GM21423 (cell line): ENCODE results near the gene ZFYVE28.

Experiments used
- ATAC-seq: cut with Tn5 transposase; IDR thresholded peaks from one replicate; pipeline ENCODE4 v1.9.1; 2021; ENCODE audit warnings: mild to moderate bottlenecking, moderate library complexity; ENCODE audit not compliant: unreplicated experiment

The ZFYVE28 gene

DNA sequence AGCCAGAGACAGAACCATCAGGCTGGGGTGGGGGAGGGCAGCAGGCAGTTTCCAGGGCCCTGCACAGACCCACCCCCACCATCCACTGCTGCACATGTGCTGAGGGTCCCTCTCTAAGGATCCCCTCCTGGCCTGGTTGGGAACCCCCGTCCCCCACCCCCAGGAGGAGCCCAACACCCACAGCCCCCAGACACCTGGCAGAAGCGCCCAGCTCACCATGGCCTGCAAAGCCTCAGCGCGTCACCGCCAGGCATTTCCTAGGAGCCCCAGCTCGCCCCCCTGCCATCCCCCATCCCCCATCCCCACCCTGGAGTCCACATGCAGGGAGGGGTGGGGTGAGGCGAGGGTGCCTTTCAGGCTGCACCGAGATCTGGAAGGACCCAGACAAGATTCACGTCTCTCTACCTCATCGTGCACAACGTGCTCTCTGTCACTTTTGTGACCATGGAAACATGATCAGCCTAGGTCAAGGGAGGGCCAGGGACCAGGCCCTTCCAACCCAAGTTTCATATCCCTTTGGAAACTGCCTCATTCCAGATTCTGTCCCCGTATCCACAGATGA is 165.8 kb downstream of the ZFYVE28 start:
- ATAC-seq: no peak

DNA sequence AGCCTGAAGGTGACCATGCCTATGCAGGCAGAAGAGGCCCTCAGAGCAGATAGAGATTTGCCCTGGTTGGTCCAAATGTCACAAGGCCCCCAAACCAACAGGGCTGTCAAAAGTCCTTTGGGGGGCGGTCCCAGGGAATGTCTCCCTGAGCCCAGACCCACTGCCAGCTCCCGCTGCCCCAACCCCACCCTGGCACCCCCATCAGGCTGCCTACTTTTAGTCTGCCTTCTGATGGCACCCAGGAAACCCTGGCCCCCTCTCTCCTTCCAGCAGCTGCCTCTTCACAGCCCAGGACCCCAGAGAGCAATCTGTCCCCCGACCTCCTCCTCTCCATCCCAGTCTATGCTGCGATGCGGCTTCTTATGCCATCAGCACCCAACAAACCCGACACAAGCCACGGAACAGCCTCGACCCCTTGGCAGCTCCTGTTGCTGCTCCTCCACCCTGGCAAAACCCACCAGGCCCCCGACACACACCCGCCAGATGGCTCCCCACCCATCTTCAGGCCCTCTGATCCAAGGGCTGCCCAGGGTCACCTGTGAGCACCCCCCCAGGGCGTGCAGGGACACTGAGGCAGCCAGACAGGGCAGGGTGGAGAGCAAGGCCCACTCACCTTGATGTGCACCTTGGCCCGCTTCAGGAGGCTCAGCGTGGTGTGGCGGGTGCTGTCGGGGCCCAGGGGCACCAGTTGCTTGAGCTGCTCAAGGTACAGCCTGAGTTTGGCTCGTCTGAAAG is 166.5 kb downstream of the ZFYVE28 start:
- no peak for ATAC-seq

- ATAC-seq: no peak
Measured at GRCh38 chr4:2251073-2251794, 167.2 kb downstream of the ZFYVE28 start.

- ATAC-seq: no peak
Measured at GRCh38 chr4:2250357-2251072, 167.9 kb downstream of the ZFYVE28 start.

GRCh38 chr4:2249526-2250356 is 168.7 kb downstream of the ZFYVE28 start:
- ATAC-seq: no peak

DNA sequence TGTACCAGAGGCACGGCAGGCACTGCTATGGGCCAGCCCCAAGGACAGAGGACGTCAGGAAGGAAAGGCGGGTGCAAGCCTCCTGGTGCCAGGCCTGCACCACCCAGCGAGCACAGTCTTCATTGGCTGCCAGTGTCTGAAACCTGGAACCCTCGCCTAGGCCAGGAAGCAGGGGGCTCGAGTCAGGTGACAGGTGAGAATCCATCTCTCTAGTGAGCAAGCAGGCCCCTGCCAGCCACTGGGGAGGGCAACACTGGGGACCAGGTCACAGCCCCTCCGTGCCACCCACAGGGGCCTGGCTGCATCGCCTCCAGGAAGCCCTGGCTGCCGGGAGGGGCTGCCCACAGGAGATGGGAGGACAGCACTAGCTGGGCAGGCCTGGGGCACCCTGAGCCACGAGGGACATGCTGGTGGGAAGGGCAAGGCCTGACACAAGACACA is 169.6 kb downstream of the ZFYVE28 start:
- no peak for ATAC-seq

DNA sequence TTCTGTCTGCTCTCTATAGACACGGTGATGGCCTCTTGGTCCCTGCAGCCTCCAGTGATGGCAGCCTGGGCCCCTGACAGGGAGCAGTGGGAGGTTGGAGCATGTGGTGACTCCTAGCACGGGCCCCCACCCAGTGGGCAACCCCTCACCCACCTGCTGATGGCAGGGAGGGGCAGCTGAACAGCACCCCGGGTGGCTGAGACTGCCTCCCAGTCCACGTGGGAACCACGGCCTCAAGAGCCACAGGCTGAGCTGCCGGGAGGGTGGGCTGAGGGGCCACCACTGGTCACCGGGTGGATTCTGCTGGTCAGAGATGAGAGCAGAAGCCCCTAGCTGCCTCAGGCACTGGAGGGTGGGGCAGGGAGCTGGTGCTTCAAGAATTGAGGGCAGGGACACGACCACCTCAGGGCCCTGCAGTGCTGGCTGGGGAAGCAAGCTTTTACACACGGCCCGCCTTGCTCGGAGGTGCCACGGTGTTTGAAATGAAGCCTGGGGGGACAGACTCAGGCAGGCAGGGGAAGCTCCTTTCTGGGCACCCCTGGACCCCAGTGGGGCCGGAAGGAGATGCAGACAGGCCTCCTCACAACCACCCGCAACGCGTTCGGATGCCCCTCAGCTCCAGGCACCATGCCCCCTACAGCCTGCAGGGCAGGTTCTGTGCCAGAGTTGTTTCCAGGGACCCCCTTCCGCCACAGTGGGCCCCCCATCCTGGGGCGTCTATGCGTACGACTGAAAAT is 170.2 kb downstream of the ZFYVE28 start:
- no peak for ATAC-seq

GRCh38 chr4:2247128-2248043 is 171.1 kb downstream of the ZFYVE28 start:
- ATAC-seq: no peak

DNA sequence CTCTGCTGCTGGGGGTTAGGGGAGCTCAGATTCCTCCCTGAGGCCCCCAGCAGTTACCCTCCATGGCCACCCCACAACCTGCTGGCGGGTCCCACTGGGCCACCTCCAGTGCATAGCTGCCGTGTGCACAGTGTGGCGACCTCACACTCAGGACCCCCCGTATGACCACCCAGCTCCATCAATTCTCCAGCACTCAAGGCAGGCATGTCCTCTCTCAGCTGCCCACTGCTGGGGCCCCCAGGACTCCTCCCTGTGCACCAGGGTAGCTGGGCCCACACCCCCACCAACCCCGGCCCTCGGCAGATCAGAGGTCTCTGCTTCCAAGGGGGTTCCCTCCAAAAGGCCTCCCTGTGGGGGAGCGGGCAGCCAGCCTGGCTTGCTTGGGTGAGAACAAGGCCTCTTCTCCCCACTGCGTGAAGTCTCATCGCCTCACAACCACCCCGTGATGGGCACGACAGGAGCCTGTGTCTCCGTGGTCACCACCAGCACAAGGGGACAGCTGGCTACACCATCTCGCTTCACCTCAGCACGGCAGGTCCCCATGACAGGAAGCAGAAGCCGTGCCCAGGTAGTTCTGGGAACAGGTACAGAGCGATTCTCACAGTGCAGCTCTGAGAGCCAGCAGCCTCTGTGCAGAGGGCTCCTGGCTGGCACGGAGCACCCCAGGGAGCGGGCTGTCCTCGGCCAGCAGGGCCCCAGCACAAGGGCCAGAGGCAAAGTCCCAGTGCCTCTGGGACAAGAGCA is 171.9 kb downstream of the ZFYVE28 start:
- no peak for ATAC-seq

DNA sequence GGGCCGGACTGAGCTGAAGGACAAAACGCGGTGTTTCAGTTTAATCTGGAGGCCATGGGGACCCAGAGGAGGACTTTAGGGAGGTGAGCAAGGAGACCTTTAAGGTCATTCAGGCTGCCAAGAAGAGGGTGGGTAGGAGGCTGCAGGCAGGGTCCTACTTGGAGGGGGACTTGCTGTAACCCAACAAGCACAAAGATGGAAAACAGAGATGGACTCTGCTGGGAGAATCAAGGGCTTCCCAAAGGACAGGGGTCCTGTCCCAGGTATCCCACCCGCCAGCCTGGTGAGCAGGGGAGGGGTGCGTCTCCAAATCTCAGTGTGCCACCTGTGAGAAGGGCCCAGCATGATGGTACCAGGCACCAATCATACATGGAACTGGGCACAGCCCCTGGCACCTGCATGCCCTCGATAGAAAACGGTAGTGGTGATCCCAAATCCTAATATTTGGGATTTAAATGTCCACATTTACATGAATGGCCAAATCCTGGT is 172.6 kb downstream of the ZFYVE28 start:
- no peak for ATAC-seq

DNA sequence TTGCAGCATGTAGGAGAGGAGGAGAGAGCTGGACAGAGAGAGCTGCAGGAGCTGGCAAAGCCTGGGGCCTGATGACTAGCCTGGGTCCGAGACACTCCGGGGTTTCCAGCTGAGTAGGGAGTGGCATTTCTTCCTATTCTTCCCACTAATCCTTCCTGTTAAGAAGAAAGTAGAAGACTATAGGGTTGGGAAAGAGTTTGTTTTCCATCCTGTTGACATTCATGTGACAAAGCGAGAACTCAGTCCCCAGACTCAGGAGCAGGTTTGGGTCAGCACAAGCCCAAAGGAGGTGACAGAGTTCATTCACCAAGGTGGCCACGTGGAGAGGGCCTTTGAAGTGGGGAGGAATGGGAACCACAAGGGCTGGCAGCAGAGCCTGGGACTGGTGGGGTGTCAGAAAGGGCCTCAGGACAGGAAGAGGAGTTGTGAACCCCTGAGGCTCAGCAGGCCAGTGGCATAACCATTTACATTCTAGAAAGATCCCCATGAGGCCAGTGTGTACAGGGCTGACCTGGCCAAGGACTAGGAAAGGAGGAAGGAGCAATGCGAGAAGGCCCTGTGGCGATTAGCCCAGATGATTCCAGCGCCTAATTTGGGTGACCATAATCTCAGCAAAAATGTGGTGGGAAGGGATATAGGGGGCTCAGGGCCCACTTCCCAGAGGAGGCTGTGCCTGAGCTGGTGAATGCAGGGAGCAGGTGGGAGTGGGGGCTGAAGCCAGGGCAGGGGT is 173.2 kb downstream of the ZFYVE28 start:
- ATAC-seq: no peak

- no peak for ATAC-seq
Measured at GRCh38 chr4:2243681-2244380, 174.6 kb downstream of the ZFYVE28 start.

DNA sequence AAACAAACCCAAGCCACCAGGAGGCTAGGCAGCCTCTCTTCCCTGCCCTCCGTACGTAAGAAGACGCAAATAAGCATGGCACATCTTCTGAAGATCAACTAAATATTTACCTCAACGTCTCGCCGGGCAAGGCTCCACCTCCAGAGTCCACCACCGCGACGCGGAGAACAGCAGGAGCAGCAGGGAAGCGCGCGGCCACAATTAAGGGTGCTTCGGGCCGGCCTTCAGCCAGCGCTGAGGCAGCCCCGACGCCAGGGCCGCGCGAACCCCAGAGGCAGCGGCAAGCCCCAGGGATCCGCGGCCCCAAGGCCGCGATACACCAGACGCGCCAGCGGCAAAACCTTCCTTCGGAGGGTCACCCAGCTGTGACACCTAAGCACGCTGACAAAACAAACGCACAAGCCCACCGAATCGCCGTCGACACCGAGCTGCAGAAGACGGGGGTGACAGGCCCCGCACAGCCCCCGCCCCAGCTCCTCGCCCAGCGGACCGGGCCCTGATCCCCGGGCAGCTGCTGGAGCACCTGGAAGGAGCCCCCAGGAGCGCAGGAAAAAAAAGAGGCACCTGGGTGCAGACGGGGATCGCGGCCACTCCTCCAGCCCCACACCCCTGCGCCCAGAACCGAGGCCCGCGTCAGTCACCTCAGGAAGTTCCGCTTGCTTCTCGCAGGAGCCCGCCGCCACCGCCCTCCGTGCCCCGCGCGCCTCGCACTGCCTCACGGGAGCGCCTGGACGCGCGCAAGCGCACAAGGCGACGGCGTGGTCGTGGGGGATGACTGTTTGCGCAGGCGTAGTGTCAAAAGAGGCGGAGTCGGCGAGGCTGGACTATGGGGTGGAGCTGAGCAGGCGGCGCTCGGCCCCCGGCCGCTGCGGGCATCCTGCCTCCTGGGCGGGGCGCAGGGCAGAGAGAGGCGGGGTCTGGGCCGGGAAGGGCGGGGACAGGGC is 176.8 kb downstream of the ZFYVE28 start, which contains the start of the genes HAUS3 and POLN:
TSS of gene HAUS3 (minus strand) at position 712 of the 944 bp plus-strand sequence. CDS start 1,175 bp downstream, outside the sequence.
TSS of gene POLN (minus strand) at position 712 of the 944 bp plus-strand sequence. CDS start 12,890 bp downstream, outside the sequence.
- ATAC-seq: peak; percentile 87

GRCh38 chr4:2241003-2241402 is 177.4 kb downstream of the ZFYVE28 start:
- ATAC-seq: no peak

- ATAC-seq: no peak
Measured at GRCh38 chr4:2236944-2237666, 181.3 kb downstream of the ZFYVE28 start.
